PC-3 (cell line): Measurements from ENCODE around the gene CADPS2. TPM values are rescaled to one million over a fixed set of nuclear protein-coding genes. Genes with fewer than 3 reads are reported as not detected.

Source experiments
- ATAC-seq: fragments of 200-7000 bp; cut with Tn5 transposase; 2 replicates; pipeline ENCODE4 v1.9.1; 2020; ENCODE audit warnings: mild to moderate bottlenecking, moderate library complexity
- BruUV-seq: library from RNA; stranded (reverse); fragments of 400-500 nt; replicated peaks from 2 replicates; lab custom pipeline; 2021; lab: Mats Ljungman, UMichigan
- CTCF ChIA-PET: fragments of 300-600 bp; sonication (Branson Sonifier 250); formaldehyde crosslinking; loops from one replicate; lab custom pipeline; 2022; ENCODE audit warnings: antibody characterized with exemption; lab: Charles Lee
- POLR2A ChIA-PET: fragments of 300-600 bp; sonication (Branson Sonifier 250); formaldehyde crosslinking; loops from one replicate; lab custom pipeline; 2022; ENCODE audit warnings: antibody characterized with exemption; ENCODE audit not compliant: unreplicated experiment; lab: Charles Lee
- DNase-seq: peaks from one replicate; pipeline ENCODE4 v3.0.0-alpha.2; 2015
- H2AFZ ChIP-seq: fragments of 300-600 bp; sonication (generic); 2 replicates; pipeline ENCODE4 v1.6.0; 2016; ENCODE audit warnings: antibody characterized with exemption, low read length
- H3F3A ChIP-seq: fragments of 300-600 bp; sonication (generic); one replicate; pipeline ENCODE4 v1.6.0; 2017; ENCODE audit warnings: antibody characterized with exemption, low read length, control low read depth, mild to moderate bottlenecking; ENCODE audit not compliant: unreplicated experiment
- H3K27ac ChIP-seq: fragments of 300-600 bp; sonication (generic); 2 replicates; pipeline ENCODE4 v1.5.1; 2016; ENCODE audit warnings: mild to moderate bottlenecking, low read length
- H3K27me3 ChIP-seq: fragments of 300-600 bp; sonication (generic); 2 replicates; pipeline ENCODE4 v1.6.1; 2016; ENCODE audit warnings: low read length, mixed read lengths
- H3K36me3 ChIP-seq: fragments of 300-600 bp; sonication (generic); 2 replicates; pipeline ENCODE4 v1.6.1; 2016; ENCODE audit warnings: low read depth, mixed run types, low read length, mixed read lengths
- H3K4me1 ChIP-seq: fragments of 300-600 bp; sonication (generic); 2 replicates; pipeline ENCODE4 v1.5.1; 2016; ENCODE audit warnings: low read length; ENCODE audit not compliant: insufficient read depth
- H3K4me2 ChIP-seq: fragments of 300-600 bp; sonication (generic); 2 replicates; pipeline ENCODE4 v1.6.0; 2016; ENCODE audit warnings: low read length
- H3K4me3 ChIP-seq: fragments of 300-600 bp; sonication (generic); 2 replicates; pipeline ENCODE4 v1.5.1; 2016; ENCODE audit warnings: mild to moderate bottlenecking, low read length, mixed read lengths
- H3K79me2 ChIP-seq: fragments of 300-600 bp; sonication (generic); 2 replicates; pipeline ENCODE4 v1.6.1; 2017; ENCODE audit warnings: low read length, mixed read lengths
- H3K9ac ChIP-seq: fragments of 300-600 bp; sonication (generic); 2 replicates; pipeline ENCODE4 v1.6.0; 2016; ENCODE audit warnings: mild to moderate bottlenecking, low read length
- H3K9me2 ChIP-seq: fragments of 300-600 bp; sonication (generic); replicated peaks from 2 replicates; pipeline ENCODE4 v1.6.1; 2016; ENCODE audit warnings: mixed run types, low read length, mixed read lengths
- H3K9me3 ChIP-seq: fragments of 300-600 bp; sonication (generic); 2 replicates; pipeline ENCODE4 v1.6.1; 2016; ENCODE audit warnings: low read length, mixed read lengths
- H4K20me1 ChIP-seq: fragments of 300-600 bp; sonication (generic); 2 replicates; pipeline ENCODE4 v1.6.1; 2016; ENCODE audit warnings: low read length, mixed read lengths
- EZH2 ChIP-seq: fragments of 300-600 bp; sonication (generic); IDR thresholded peaks from one replicate; pipeline ENCODE4 v1.6.1; 2017; ENCODE audit warnings: antibody characterized with exemption, mild to moderate bottlenecking, low read length; ENCODE audit not compliant: unreplicated experiment
- EZH2phosphoT487 ChIP-seq: fragments of 300-600 bp; sonication (generic); IDR thresholded peaks from 2 replicates; pipeline ENCODE4 v1.6.1; 2018; ENCODE audit warnings: mild to moderate bottlenecking, antibody characterized with exemption, low read length, borderline replicate concordance
- intact Hi-C: fragments of 100-400 bp; cut with micrococcal nuclease; formaldehyde crosslinking; loops from 2 replicates; pipeline ENCODE4 v1.9.0; 2023
- total RNA-seq: library from RNA; depleted of rRNA; stranded (reverse); fragments of >200 nt; gene quantifications from 2 replicates; pipeline ENCODE4 v1.2.3, GENCODE V29; 2014
- TF ChIP-seq, protein P1 (sequence below): fragments of 300-600 bp; sonication (generic); conservative IDR thresholded peaks from 2 replicates; pipeline ENCODE4 v1.5.1; 2017; ENCODE audit warnings: antibody characterized with exemption, low read depth, mild to moderate bottlenecking, low read length

Gene CADPS2
- total RNA-seq, 1 experiment from 2014 or later, result 9.4 TPM

DNA sequence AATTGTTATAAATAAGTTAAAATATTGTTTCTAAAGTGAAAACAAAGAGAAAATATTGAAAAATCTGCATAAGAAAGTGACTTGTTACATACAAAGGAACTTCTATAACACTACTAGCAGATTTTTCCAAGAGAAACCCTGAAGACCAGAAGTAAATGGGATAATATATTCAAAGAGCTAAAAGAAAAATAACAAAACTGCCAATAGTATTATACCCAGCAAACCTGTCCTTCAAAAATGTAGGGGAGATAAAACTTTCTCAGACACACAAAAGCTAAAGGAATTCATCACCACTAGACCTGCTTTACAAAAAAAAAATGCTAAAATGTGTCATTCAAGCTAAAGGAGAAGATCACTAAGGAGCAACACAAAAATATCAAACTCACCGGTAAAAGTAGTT is 17.0 kb downstream of the CADPS2 start:
- Histone ChIP-seq H3K4me2 (no peak overlapping the region), H3K36me3 (no peaks in the 10 kb centered on the region), H3K4me1 (no peaks in the 10 kb centered on the region), H4K20me1 (no peaks in the 10 kb centered on the region), H3K4me3 (no peak overlapping the region), H3F3A (no peaks in the 10 kb centered on the region), H3K79me2 (no peaks in the 10 kb centered on the region), H3K27me3 (no peaks in the 10 kb centered on the region), H2AFZ (no peak overlapping the region), H3K9me3 (no peaks in the 10 kb centered on the region; the same call in 1 of the 2 replicates), H3K9ac (no peak overlapping the region), H3K9me2 (no peaks in the 10 kb centered on the region), H3K27ac (no peak overlapping the region)
- BruUV-seq, result no TSS peak
- CTCF ChIA-PET, result no interaction called here
- ATAC-seq (no peak), DNase-seq (no peak)
- POLR2A ChIA-PET, result interaction anchor here (0.5 kb wide), 1 partner anchor 1009 kb away, joined by 3 read pairs; no protein-coding TSS in a partner anchor
- TF ChIP-seq, protein P1, sequence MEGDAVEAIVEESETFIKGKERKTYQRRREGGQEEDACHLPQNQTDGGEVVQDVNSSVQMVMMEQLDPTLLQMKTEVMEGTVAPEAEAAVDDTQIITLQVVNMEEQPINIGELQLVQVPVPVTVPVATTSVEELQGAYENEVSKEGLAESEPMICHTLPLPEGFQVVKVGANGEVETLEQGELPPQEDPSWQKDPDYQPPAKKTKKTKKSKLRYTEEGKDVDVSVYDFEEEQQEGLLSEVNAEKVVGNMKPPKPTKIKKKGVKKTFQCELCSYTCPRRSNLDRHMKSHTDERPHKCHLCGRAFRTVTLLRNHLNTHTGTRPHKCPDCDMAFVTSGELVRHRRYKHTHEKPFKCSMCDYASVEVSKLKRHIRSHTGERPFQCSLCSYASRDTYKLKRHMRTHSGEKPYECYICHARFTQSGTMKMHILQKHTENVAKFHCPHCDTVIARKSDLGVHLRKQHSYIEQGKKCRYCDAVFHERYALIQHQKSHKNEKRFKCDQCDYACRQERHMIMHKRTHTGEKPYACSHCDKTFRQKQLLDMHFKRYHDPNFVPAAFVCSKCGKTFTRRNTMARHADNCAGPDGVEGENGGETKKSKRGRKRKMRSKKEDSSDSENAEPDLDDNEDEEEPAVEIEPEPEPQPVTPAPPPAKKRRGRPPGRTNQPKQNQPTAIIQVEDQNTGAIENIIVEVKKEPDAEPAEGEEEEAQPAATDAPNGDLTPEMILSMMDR, result no peak
- TF ChIP-seq EZH2 (no peak), EZH2phosphoT487 (no peak)
- intact Hi-C loops, result no loop called here

DNA sequence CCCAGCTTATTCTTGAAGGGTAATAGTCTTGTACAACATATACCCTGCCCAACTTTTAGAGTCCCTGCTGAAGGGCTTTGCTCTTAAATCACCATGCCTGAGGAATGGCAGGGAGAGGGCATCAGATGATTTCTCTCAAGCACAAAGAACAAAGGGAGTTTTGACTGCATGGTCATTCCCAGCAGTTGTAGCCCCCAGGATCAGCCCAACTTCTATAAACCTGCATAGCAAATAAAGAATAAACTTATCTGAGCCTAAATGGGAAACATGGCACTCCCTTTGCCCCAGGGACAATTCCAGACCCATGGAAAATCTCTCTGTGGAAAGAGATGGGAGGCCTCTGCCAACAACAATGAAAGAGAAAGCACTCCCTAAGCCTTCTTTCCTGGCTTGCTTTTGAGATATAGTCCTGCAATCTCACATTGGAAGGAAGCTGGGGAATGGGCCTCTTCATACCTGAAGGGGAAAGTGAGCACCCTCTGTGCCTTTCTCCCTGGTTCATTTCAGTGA is 18.7 kb downstream of the CADPS2 start:
- H3K4me2 ChIP-seq, result no peak overlapping the region
- no peak for TF ChIP-seq EZH2

DNA sequence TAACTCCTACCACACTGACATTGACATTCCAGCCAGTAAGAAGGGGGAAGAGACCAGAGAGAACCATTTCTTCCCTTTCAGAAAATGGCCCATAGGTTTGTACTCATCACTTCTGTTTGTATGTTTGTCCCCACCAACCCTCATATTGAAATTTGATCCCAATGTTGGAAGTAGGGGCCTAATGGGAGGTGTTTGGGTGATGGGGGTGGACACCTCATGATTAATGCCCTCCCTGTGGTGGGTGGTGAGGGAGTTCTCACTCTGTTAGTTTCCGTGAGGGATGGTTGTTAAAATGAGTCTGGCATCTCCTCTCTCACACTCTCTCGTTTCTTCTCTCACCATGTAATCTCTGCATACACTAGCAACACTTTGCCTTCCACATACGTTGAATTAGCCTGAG is 21.4 kb downstream of the CADPS2 start:
- no peaks in the 10 kb centered on the region for H3K9me2 ChIP-seq
- DNase-seq, result no peak

More for the DNA sequence above, 18.7 kb downstream of the CADPS2 start:
- DNase-seq (no peak), ATAC-seq (no peak)
- Histone ChIP-seq H3K79me2 (no peaks in the 10 kb centered on the region), H4K20me1 (no peaks in the 10 kb centered on the region), H3F3A (no peaks in the 10 kb centered on the region), H3K27ac (no peak overlapping the region), H3K9me3 (no peaks in the 10 kb centered on the region; the same call in 1 of the 2 replicates), H3K27me3 (no peaks in the 10 kb centered on the region), H3K36me3 (no peaks in the 10 kb centered on the region), H3K9me2 (no peaks in the 10 kb centered on the region), H3K9ac (no peak overlapping the region), H2AFZ (no peak overlapping the region), H3K4me1 (no peaks in the 10 kb centered on the region), H3K4me3 (no peak overlapping the region)
- intact Hi-C loops, result no loop called here
- ChIA-PET CTCF (no interaction called here), POLR2A (no interaction called here)
- no TSS peak for BruUV-seq

More for the DNA sequence above, 21.4 kb downstream of the CADPS2 start:
- intact Hi-C loops, result no loop called here
- no peak overlapping the region for H3K4me3 ChIP-seq
- TF ChIP-seq, protein P1, result no peak
- TF ChIP-seq EZH2phosphoT487, result no peak
- TF ChIP-seq EZH2, result no peak
- no peak overlapping the region for H3K4me2 ChIP-seq
- BruUV-seq, result no TSS peak
- H3K27me3 ChIP-seq, result no peaks in the 10 kb centered on the region
- no peaks in the 10 kb centered on the region for H4K20me1 ChIP-seq
- no peaks in the 10 kb centered on the region for H3F3A ChIP-seq
- no peak overlapping the region for H2AFZ ChIP-seq
- no peak overlapping the region for H3K27ac ChIP-seq
- no peak overlapping the region for H3K9ac ChIP-seq
- no peaks in the 10 kb centered on the region; the same call in 1 of the 2 replicates for H3K9me3 ChIP-seq
- no peak for ATAC-seq
- POLR2A ChIA-PET, result no interaction called here
- CTCF ChIA-PET, result no interaction called here
- no peaks in the 10 kb centered on the region for H3K36me3 ChIP-seq
- H3K79me2 ChIP-seq, result no peaks in the 10 kb centered on the region
- H3K4me1 ChIP-seq, result no peaks in the 10 kb centered on the region
